OCI-LY7 (cell line): ENCODE data around the gene KNL1.

Experiments
- EZH2phosphoT487 ChIP-seq: fragments of 200-600 bp; sonication (generic); IDR thresholded peaks from 2 replicates; pipeline ENCODE4 v1.6.1; 2018; ENCODE audit warnings: low read depth, borderline replicate concordance, mild to moderate bottlenecking, mixed run types, antibody characterized with exemption, low read length, moderate library complexity, mixed read lengths
- TF ChIP-seq, protein P1 (sequence below): fragments of 200-600 bp; sonication (generic); conservative IDR thresholded peaks from 2 replicates; pipeline ENCODE4 v1.5.1; 2014; ENCODE audit warnings: mild to moderate bottlenecking, antibody characterized with exemption, low read length, moderate library complexity, mixed read lengths

DNA sequence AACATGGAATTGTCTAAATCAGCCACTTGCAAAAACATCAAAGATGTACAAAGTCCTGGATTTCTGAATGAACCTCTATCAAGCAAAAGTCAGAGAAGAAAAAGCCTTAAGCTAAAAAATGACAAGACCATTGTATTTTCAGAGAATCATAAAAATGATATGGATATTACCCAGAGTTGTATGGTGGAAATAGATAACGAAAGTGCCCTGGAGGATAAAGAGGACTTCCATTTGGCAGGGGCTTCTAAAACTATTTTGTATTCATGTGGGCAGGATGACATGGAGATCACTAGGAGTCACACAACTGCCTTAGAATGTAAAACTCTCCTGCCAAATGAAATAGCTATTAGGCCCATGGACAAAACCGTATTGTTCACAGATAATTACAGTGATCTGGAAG lies 29.3 kb downstream of the KNL1 start:
- TF ChIP-seq, protein P1, sequence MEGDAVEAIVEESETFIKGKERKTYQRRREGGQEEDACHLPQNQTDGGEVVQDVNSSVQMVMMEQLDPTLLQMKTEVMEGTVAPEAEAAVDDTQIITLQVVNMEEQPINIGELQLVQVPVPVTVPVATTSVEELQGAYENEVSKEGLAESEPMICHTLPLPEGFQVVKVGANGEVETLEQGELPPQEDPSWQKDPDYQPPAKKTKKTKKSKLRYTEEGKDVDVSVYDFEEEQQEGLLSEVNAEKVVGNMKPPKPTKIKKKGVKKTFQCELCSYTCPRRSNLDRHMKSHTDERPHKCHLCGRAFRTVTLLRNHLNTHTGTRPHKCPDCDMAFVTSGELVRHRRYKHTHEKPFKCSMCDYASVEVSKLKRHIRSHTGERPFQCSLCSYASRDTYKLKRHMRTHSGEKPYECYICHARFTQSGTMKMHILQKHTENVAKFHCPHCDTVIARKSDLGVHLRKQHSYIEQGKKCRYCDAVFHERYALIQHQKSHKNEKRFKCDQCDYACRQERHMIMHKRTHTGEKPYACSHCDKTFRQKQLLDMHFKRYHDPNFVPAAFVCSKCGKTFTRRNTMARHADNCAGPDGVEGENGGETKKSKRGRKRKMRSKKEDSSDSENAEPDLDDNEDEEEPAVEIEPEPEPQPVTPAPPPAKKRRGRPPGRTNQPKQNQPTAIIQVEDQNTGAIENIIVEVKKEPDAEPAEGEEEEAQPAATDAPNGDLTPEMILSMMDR, result no peak
- TF ChIP-seq EZH2phosphoT487, result no peak
